DOHH2 (cell line): ENCODE data around the gene ARFRP1.

ENCODE experiments used
- EZH2phosphoT487 ChIP-seq: fragments of 200-600 bp; sonication (generic); IDR thresholded peaks from 2 replicates; pipeline ENCODE4 v1.6.1; 2017; ENCODE audit warnings: borderline replicate concordance, mild to moderate bottlenecking, antibody characterized with exemption, low read length, moderate library complexity, mixed read lengths
- TF ChIP-seq, protein P1 (sequence below): fragments of 200-600 bp; sonication (generic); IDR thresholded peaks from one replicate; pipeline ENCODE4 v1.5.1; 2014; ENCODE audit warnings: antibody characterized with exemption, mild to moderate bottlenecking, low read depth, low read length; ENCODE audit not compliant: poor library complexity, severe bottlenecking

DNA sequence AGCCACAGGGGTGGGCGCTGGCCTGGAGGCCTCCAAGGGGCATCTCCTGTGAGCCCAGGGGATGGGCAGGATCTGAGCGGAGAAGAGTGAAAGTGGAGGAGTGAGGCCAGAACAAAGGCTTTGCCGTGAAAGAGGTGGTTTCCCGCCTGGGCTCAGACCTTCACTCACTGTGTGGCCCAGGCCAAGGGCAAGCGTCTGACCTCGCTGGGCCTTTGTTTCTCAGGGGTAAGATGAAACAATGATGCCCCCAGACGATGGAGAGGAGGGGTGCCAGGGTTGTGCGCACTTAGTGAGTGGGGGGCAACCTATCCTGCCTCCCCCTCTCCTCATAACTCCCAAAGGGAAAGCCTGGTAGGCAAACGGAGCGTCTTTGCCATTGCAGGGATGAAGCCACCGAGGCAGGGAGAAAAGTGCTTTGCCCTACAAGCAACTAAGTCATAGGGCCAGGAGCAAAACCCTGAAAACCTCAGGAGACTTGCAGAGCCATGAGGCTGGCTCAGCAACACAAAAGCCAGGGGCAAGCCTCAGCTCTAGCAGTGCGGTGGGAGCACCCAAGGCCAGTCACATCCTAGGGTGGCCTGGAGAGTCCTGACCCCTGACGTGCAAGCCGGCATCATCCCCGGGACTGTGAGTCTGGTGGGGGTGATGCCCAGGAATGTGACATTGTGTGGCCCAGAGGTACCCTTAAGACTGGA, 53.7 kb downstream of the ARFRP1 start:
- TF ChIP-seq, protein P1, sequence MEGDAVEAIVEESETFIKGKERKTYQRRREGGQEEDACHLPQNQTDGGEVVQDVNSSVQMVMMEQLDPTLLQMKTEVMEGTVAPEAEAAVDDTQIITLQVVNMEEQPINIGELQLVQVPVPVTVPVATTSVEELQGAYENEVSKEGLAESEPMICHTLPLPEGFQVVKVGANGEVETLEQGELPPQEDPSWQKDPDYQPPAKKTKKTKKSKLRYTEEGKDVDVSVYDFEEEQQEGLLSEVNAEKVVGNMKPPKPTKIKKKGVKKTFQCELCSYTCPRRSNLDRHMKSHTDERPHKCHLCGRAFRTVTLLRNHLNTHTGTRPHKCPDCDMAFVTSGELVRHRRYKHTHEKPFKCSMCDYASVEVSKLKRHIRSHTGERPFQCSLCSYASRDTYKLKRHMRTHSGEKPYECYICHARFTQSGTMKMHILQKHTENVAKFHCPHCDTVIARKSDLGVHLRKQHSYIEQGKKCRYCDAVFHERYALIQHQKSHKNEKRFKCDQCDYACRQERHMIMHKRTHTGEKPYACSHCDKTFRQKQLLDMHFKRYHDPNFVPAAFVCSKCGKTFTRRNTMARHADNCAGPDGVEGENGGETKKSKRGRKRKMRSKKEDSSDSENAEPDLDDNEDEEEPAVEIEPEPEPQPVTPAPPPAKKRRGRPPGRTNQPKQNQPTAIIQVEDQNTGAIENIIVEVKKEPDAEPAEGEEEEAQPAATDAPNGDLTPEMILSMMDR: no peak
- no peak for TF ChIP-seq EZH2phosphoT487
